CD4-positive, alpha-beta T cell treated with Interleukin-15 for 1 hour (primary cell): Measurements from ENCODE around the gene ZNF346.
"Not testable (repeated sequence)": the region's sequence is repeated elsewhere in the genome, so short reads cannot be mapped to it uniquely, and the experiment has no call there.

Experiments
- DNase-seq: peaks from one replicate; pipeline ENCODE4 v3.0.0-alpha.2; 2020

ZNF346 gene

GRCh38 chr5:177010153-177010552, 12.3 kb upstream of the ZNF346 start:
- no peak for DNase-seq

- DNase-seq: no peak
Observed at GRCh38 chr5:177015156-177015555, 7.3 kb upstream of the ZNF346 start.

GRCh38 chr5:177018341-177018740, 4.2 kb upstream of the ZNF346 start:
- no peak for DNase-seq

GRCh38 chr5:177020033-177020432, 2.5 kb upstream of the ZNF346 start:
- no peak for DNase-seq

GRCh38 chr5:177023303-177023664, 788 bp downstream of the ZNF346 start:
- DNase-seq: no peak

GRCh38 chr5:177024559-177024958, 2.1 kb downstream of the ZNF346 start:
- DNase-seq: no peak

GRCh38 chr5:177025101-177025601, 2.7 kb downstream of the ZNF346 start:
- DNase-seq: no peak

GRCh38 chr5:177027665-177028064, 5.2 kb downstream of the ZNF346 start:
- DNase-seq: no peak

GRCh38 chr5:177029498-177029897, 7.0 kb downstream of the ZNF346 start:
- no peak for DNase-seq

- DNase-seq: no peak
Observed at GRCh38 chr5:177035976-177036375, 13.5 kb downstream of the ZNF346 start.

GRCh38 chr5:177036443-177036842, 13.9 kb downstream of the ZNF346 start:
- no peak for DNase-seq

GRCh38 chr5:177036921-177037320, 14.4 kb downstream of the ZNF346 start:
- no peak for DNase-seq

GRCh38 chr5:177040814-177041420, 18.4 kb downstream of the ZNF346 start:
- no peak for DNase-seq

- DNase-seq: no peak
Observed at GRCh38 chr5:177041936-177042335, 19.4 kb downstream of the ZNF346 start.

- no peak for DNase-seq
Observed at GRCh38 chr5:177043114-177043513, 20.6 kb downstream of the ZNF346 start.

GRCh38 chr5:177043958-177044357, 21.5 kb downstream of the ZNF346 start:
- no peak for DNase-seq

- no peak for DNase-seq
Observed at GRCh38 chr5:177044641-177045040, 22.1 kb downstream of the ZNF346 start.

- no peak for DNase-seq
Observed at GRCh38 chr5:177045631-177046030, 23.1 kb downstream of the ZNF346 start.

- not testable (repeated sequence) for DNase-seq
Observed at GRCh38 chr5:177048531-177048930, 26.0 kb downstream of the ZNF346 start.

- no peak for DNase-seq
Observed at GRCh38 chr5:177049285-177049684, 26.8 kb downstream of the ZNF346 start.

GRCh38 chr5:177064500-177065277, 42.2 kb downstream of the ZNF346 start:
- no peak for DNase-seq

- DNase-seq: no peak
Observed at GRCh38 chr5:177065491-177065890, 43.0 kb downstream of the ZNF346 start.

GRCh38 chr5:177066224-177066623, 43.7 kb downstream of the ZNF346 start:
- no peak for DNase-seq

- no peak for DNase-seq
Observed at GRCh38 chr5:177067503-177067902, 45.0 kb downstream of the ZNF346 start.
